Body of pancreas (tissue), 4 donors: Measurements from ENCODE around the gene TMEM271.

ENCODE experiments used
- CTCF ChIP-seq, 7 experiments: fragments of 450-650 bp in 4 of 7; fragments of 200-600 bp in 3 of 7; sonication (generic) in 3 of 7; IDR thresholded peaks; one replicate each; pipeline ENCODE4 v1.5.1; 2016 to 2019; ENCODE audit warnings: antibody characterized with exemption in 7 of 7
- POLR2A ChIP-seq, 3 donors: fragments of 450-650 bp; IDR thresholded peaks; one replicate each; pipeline ENCODE4 v1.6.1; 2016; ENCODE audit warnings: antibody characterized with exemption in 3 of 3, mild to moderate bottlenecking in 2 of 3

DNA sequence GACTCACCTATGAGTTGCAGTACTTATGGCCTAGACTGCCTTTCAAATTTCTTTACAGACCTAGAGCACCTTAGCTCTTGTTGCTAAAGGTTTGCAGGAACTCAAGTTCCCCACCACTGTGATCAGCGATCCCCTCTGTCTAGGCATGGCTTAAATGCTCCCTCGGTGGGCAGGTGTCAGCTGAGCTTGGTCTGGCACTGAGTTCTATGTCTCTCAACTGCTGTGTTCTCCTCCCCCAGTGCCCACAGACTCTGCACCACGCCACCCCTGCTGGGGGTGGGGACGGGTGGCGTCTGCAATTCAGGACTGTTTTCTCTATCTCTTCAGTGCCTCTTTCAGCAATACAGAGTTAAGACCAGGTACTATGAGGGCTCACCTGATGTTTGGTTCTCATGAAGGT lies 30.5 kb downstream of the TMEM271 start:
- TF ChIP-seq CTCF (IDR thresholded peaks at IDR 0.05) (no peak), POLR2A (IDR thresholded peaks at IDR 0.05) (no peak)
